HEK293 (cell line): ENCODE results near the gene PNKD.

ENCODE experiments used
- CTCF ChIA-PET: fragments of 350-600 bp; formaldehyde crosslinking; extraction: SDS; loops from one replicate; lab custom pipeline; 2021; ENCODE audit warnings: antibody characterized with exemption; lab: Yijun Ruan, JAX
- POLR2A ChIA-PET: fragments of 300-600 bp; formaldehyde crosslinking; extraction: SDS; loops from one replicate; lab custom pipeline; 2020; ENCODE audit warnings: antibody characterized with exemption, inconsistent platforms; lab: Yijun Ruan, JAX
- H3K27ac ChIP-seq: fragments of 200-500 bp; sonication (Bioruptor generic); 2 replicates; pipeline ENCODE4 v1.5.1; 2014; ENCODE audit warnings: low read depth, low read length, control low read depth, inconsistent platforms; ENCODE audit errors: extremely low read depth
- H3K36me3 ChIP-seq, 2 experiments: fragments of 200-500 bp in 1 of 2; sonication (Bioruptor generic) in 1 of 2; 1 replicate in 1 of 2; 2 replicates in 1 of 2; pipeline ENCODE4 v1.5.1; 2014 to 2017; ENCODE audit warnings: inconsistent platforms in 2 of 2, low read length in 2 of 2; ENCODE audit not compliant: control insufficient read depth in 2 of 2, insufficient read depth in 1 of 2
- H3K4me1 ChIP-seq: fragments of 200-500 bp; sonication (Bioruptor generic); 2 replicates; pipeline ENCODE4 v1.5.1; 2014; ENCODE audit warnings: mild to moderate bottlenecking, low read length, inconsistent platforms; ENCODE audit not compliant: control insufficient read depth, insufficient read depth
- H3K4me3 ChIP-seq: 2 replicates; pipeline ENCODE4 v1.5.1; 2011; ENCODE audit warnings: low read depth, mild to moderate bottlenecking, control low read depth, low read length, moderate library complexity
- H3K9me3 ChIP-seq: fragments of 200-500 bp; sonication (Bioruptor generic); 2 replicates; pipeline ENCODE4 v1.5.1; 2014; ENCODE audit warnings: low read depth, low read length, inconsistent platforms; ENCODE audit not compliant: control insufficient read depth, insufficient read depth
- BCL11A ChIP-seq: fragments of 450-650 bp; formaldehyde crosslinking; IDR thresholded peaks from 2 replicates; pipeline ENCODE4 v1.5.1; 2016; ENCODE audit warnings: low read depth, missing biosample characterization, missing genetic modification characterization
- IKZF3 ChIP-seq: fragments of 450-650 bp; IDR thresholded peaks from 2 replicates; pipeline ENCODE4 v1.5.0; 2018; ENCODE audit warnings: missing biosample characterization, mild to moderate bottlenecking, missing genetic modification characterization, moderate library complexity
- KLF8 ChIP-seq: fragments of 450-650 bp; formaldehyde crosslinking; IDR thresholded peaks from 2 replicates; pipeline ENCODE4 v1.5.1; 2016; ENCODE audit warnings: missing biosample characterization, missing genetic modification characterization
- KLF9 ChIP-seq: fragments of 450-650 bp; formaldehyde crosslinking; IDR thresholded peaks from 2 replicates; pipeline ENCODE4 v1.5.1; 2016; ENCODE audit warnings: missing biosample characterization, missing genetic modification characterization, low read depth
- REPIN1 ChIP-seq: fragments of 450-650 bp; formaldehyde crosslinking; IDR thresholded peaks from 2 replicates; pipeline ENCODE4 v1.5.1; 2017; ENCODE audit warnings: missing biosample characterization, missing genetic modification characterization, low read depth
- TRIM28 ChIP-seq: IDR thresholded peaks from 2 replicates; pipeline ENCODE4 v1.6.1; 2011; ENCODE audit warnings: low read length, control low read depth, borderline replicate concordance
- ZBTB1 ChIP-seq: fragments of 450-650 bp; formaldehyde crosslinking; IDR thresholded peaks from 2 replicates; pipeline ENCODE4 v1.5.1; 2016; ENCODE audit warnings: missing biosample characterization, missing genetic modification characterization
- ZBTB48 ChIP-seq: fragments of 450-650 bp; formaldehyde crosslinking; IDR thresholded peaks from 2 replicates; pipeline ENCODE4 v1.5.1; 2016; ENCODE audit warnings: missing biosample characterization, missing genetic modification characterization
- ZNF223 ChIP-seq: fragments of 450-650 bp; formaldehyde crosslinking; IDR thresholded peaks from 2 replicates; pipeline ENCODE4 v1.5.1; 2016; ENCODE audit warnings: missing biosample characterization, missing genetic modification characterization
- ZNF248 ChIP-seq: fragments of 450-650 bp; formaldehyde crosslinking; IDR thresholded peaks from 2 replicates; pipeline ENCODE4 v1.5.1; 2017; ENCODE audit warnings: missing biosample characterization, missing genetic modification characterization
- ZNF302 ChIP-seq: fragments of 450-650 bp; formaldehyde crosslinking; IDR thresholded peaks from 2 replicates; pipeline ENCODE4 v1.5.1; 2016; ENCODE audit warnings: missing biosample characterization, missing genetic modification characterization, low read depth
- ZNF335 ChIP-seq: fragments of 450-650 bp; formaldehyde crosslinking; conservative IDR thresholded peaks from 2 replicates; pipeline ENCODE4 v1.5.1; 2016; ENCODE audit warnings: missing biosample characterization, missing genetic modification characterization
- ZNF394 ChIP-seq: fragments of 450-650 bp; formaldehyde crosslinking; IDR thresholded peaks from 2 replicates; pipeline ENCODE4 v1.5.1; 2016; ENCODE audit warnings: missing biosample characterization, missing genetic modification characterization, mild to moderate bottlenecking, moderate library complexity, borderline replicate concordance
- ZNF416 ChIP-seq: fragments of 450-650 bp; formaldehyde crosslinking; IDR thresholded peaks from 2 replicates; pipeline ENCODE4 v1.5.1; 2016; ENCODE audit warnings: missing biosample characterization, missing genetic modification characterization
- ZNF555 ChIP-seq: fragments of 450-650 bp; formaldehyde crosslinking; conservative IDR thresholded peaks from 2 replicates; pipeline ENCODE4 v1.5.1; 2017; ENCODE audit warnings: missing biosample characterization, mild to moderate bottlenecking, missing genetic modification characterization, inconsistent platforms
- ZNF560 ChIP-seq: fragments of 450-650 bp; formaldehyde crosslinking; IDR thresholded peaks from 2 replicates; pipeline ENCODE4 v1.5.1; 2017; ENCODE audit warnings: missing biosample characterization, missing genetic modification characterization, borderline replicate concordance
- ZNF629 ChIP-seq: fragments of 450-650 bp; formaldehyde crosslinking; IDR thresholded peaks from 2 replicates; pipeline ENCODE4 v1.5.1; 2017; ENCODE audit warnings: missing biosample characterization, missing genetic modification characterization
- ZNF768 ChIP-seq: fragments of 450-650 bp; formaldehyde crosslinking; IDR thresholded peaks from 2 replicates; pipeline ENCODE4 v1.5.1; 2018; ENCODE audit warnings: missing biosample characterization, mild to moderate bottlenecking, missing genetic modification characterization
- TF ChIP-seq, protein P1 (sequence below): fragments of 450-650 bp; formaldehyde crosslinking; IDR thresholded peaks from 2 replicates; pipeline ENCODE4 v1.5.1; 2017; ENCODE audit warnings: missing biosample characterization, missing genetic modification characterization
- TF ChIP-seq, protein P2 (sequence below): fragments of 450-650 bp; formaldehyde crosslinking; IDR thresholded peaks from 2 replicates; pipeline ENCODE4 v1.5.1; 2016; ENCODE audit warnings: missing biosample characterization, missing genetic modification characterization
- TF ChIP-seq, protein P3 (sequence below): fragments of 450-650 bp; formaldehyde crosslinking; IDR thresholded peaks from 2 replicates; pipeline ENCODE4 v1.5.1; 2016; ENCODE audit warnings: missing biosample characterization, missing genetic modification characterization
- TF ChIP-seq, protein P4 (sequence below): fragments of 450-650 bp; formaldehyde crosslinking; IDR thresholded peaks from 2 replicates; pipeline ENCODE4 v1.5.1; 2017; ENCODE audit warnings: missing biosample characterization, missing genetic modification characterization
- TF ChIP-seq, protein P5 (sequence below): fragments of 450-650 bp; formaldehyde crosslinking; IDR thresholded peaks from 2 replicates; pipeline ENCODE4 v1.5.1; 2016; ENCODE audit warnings: missing biosample characterization, missing genetic modification characterization

Gene PNKD

DNA sequence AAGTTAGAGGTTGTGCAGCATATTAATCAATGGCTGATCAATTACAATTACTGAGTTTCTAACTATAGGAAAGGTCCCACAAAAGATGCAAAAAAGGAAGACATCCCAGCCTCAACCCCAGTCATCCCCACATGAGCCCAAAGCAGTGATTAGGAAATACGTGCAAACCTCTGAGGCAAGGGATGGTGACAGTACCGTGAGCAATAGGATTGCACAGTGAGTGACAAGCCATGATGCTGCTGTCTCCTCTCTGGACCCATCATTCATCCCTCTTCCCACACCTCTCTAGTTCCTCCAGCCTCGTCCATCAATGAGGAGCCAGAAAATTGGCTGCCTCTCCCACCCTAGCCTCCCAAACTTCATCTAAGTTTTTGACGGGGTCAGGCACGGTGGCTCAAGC is 107.7 kb downstream of the PNKD start:
- no peak overlapping the region for H3K4me3 ChIP-seq
- no peak overlapping the region for H3K27ac ChIP-seq
- no peaks in the 10 kb centered on the region for H3K4me1 ChIP-seq
- ChIA-PET CTCF (interaction anchor here (1.3 to 1.6 kb wide), 2 partner anchors 76 to 85 kb away, joined by 4 to 6 read pairs; no protein-coding TSS in a partner anchor), POLR2A (interaction anchor here (0.5 kb wide), 1 partner anchor 22 kb away, joined by 3 read pairs; the partner anchor contains the start of gene CTDSP1)
- no peaks in the 10 kb centered on the region for H3K9me3 ChIP-seq
- H3K36me3 ChIP-seq: no peaks in the 10 kb centered on the region; a peak in 1 of 3 replicates
- no peak for TF ChIP-seq ZNF302
- no peak for TF ChIP-seq ZNF335 (tag by site-specific recombination)
- no peak for TF ChIP-seq ZNF629 (tag by site-specific recombination)
- no peak for TF ChIP-seq ZNF248 (tag by site-specific recombination)
- TF ChIP-seq ZBTB48 (tag by site-specific recombination): no peak
- no peak for TF ChIP-seq ZNF555 (tag by site-specific recombination)
- no peak for TF ChIP-seq ZNF223 (tag by site-specific recombination)
- no peak for TF ChIP-seq ZBTB1 (tag by site-specific recombination)
- TF ChIP-seq KLF8 (tag by site-specific recombination): no peak
- no peak for TF ChIP-seq ZNF416 (tag by site-specific recombination)
- TF ChIP-seq, protein P1, sequence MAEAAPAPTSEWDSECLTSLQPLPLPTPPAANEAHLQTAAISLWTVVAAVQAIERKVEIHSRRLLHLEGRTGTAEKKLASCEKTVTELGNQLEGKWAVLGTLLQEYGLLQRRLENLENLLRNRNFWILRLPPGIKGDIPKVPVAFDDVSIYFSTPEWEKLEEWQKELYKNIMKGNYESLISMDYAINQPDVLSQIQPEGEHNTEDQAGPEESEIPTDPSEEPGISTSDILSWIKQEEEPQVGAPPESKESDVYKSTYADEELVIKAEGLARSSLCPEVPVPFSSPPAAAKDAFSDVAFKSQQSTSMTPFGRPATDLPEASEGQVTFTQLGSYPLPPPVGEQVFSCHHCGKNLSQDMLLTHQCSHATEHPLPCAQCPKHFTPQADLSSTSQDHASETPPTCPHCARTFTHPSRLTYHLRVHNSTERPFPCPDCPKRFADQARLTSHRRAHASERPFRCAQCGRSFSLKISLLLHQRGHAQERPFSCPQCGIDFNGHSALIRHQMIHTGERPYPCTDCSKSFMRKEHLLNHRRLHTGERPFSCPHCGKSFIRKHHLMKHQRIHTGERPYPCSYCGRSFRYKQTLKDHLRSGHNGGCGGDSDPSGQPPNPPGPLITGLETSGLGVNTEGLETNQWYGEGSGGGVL: no peak
- no peak for TF ChIP-seq REPIN1 (tag by site-specific recombination)
- TF ChIP-seq, protein P2, sequence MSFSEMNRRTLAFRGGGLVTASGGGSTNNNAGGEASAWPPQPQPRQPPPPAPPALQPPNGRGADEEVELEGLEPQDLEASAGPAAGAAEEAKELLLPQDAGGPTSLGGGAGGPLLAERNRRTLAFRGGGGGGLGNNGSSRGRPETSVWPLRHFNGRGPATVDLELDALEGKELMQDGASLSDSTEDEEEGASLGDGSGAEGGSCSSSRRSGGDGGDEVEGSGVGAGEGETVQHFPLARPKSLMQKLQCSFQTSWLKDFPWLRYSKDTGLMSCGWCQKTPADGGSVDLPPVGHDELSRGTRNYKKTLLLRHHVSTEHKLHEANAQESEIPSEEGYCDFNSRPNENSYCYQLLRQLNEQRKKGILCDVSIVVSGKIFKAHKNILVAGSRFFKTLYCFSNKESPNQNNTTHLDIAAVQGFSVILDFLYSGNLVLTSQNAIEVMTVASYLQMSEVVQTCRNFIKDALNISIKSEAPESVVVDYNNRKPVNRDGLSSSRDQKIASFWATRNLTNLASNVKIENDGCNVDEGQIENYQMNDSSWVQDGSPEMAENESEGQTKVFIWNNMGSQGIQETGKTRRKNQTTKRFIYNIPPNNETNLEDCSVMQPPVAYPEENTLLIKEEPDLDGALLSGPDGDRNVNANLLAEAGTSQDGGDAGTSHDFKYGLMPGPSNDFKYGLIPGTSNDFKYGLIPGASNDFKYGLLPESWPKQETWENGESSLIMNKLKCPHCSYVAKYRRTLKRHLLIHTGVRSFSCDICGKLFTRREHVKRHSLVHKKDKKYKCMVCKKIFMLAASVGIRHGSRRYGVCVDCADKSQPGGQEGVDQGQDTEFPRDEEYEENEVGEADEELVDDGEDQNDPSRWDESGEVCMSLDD (tag by site-specific recombination): no peak
- TF ChIP-seq TRIM28: no peak
- no peak for TF ChIP-seq ZNF768 (tag by site-specific recombination)
- no peak for TF ChIP-seq ZNF560 (tag by site-specific recombination)
- TF ChIP-seq, all 188 proteins: peak for 0

DNA sequence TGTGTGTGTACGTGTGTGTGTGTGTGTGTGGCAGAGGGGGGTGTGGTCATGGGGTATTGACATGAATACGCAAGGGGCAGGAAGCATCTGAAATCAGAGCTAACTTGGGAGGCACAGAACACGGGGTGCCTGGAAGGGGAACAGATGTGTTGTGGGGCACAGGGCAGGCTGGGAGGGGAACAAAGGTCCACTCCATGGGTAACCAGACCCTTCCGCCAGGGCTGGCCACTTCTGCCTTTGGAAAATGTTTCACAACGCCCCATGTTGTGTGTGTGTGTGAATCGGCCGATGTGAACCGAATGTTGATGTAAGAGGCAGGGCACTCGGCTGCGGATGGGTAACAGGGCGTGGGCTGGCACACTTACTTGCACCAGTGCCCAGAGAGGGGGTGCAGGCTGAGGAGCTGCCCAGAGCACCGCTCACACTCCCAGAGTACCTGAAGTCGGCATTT is 111.6 kb downstream of the PNKD start, which contains the start of gene SLC11A1:
TSS of gene SLC11A1 (plus strand) at position 358 of the 451 bp plus-strand sequence. CDS start 96 bp downstream, outside the sequence.
- Histone ChIP-seq H3K36me3 (no peaks in the 10 kb centered on the region; a peak in 1 of 3 replicates), H3K27ac (no peak within 1 kb of the TSS), H3K4me1 (no peaks in the 10 kb centered on the region), H3K4me3 (no peak within 1 kb of the TSS), H3K9me3 (no peaks in the 10 kb centered on the region)
- ChIA-PET POLR2A (no interaction called here), CTCF (no interaction called here)
- TF ChIP-seq IKZF3 (tag by site-specific recombination) (no peak), BCL11A (tag by site-specific recombination) (no peak), KLF9 (0 out of 2 replicates have a peak, but pooled peaks have one; percentile 57), ZNF394 (tag by site-specific recombination) (no peak)
- TF ChIP-seq, protein P3, sequence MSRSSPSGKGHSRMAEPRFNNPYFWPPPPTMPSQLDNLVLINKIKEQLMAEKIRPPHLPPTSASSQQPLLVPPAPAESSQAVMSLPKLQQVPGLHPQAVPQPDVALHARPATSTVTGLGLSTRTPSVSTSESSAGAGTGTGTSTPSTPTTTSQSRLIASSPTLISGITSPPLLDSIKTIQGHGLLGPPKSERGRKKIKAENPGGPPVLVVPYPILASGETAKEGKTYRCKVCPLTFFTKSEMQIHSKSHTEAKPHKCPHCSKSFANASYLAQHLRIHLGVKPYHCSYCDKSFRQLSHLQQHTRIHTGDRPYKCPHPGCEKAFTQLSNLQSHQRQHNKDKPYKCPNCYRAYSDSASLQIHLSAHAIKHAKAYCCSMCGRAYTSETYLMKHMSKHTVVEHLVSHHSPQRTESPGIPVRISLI (tag by site-specific recombination): no peak
- TF ChIP-seq, protein P4, sequence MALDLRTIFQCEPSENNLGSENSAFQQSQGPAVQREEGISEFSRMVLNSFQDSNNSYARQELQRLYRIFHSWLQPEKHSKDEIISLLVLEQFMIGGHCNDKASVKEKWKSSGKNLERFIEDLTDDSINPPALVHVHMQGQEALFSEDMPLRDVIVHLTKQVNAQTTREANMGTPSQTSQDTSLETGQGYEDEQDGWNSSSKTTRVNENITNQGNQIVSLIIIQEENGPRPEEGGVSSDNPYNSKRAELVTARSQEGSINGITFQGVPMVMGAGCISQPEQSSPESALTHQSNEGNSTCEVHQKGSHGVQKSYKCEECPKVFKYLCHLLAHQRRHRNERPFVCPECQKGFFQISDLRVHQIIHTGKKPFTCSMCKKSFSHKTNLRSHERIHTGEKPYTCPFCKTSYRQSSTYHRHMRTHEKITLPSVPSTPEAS (tag by site-specific recombination): 0 out of 2 replicates have a peak, but pooled peaks have one; percentile 37
- TF ChIP-seq, protein P5, sequence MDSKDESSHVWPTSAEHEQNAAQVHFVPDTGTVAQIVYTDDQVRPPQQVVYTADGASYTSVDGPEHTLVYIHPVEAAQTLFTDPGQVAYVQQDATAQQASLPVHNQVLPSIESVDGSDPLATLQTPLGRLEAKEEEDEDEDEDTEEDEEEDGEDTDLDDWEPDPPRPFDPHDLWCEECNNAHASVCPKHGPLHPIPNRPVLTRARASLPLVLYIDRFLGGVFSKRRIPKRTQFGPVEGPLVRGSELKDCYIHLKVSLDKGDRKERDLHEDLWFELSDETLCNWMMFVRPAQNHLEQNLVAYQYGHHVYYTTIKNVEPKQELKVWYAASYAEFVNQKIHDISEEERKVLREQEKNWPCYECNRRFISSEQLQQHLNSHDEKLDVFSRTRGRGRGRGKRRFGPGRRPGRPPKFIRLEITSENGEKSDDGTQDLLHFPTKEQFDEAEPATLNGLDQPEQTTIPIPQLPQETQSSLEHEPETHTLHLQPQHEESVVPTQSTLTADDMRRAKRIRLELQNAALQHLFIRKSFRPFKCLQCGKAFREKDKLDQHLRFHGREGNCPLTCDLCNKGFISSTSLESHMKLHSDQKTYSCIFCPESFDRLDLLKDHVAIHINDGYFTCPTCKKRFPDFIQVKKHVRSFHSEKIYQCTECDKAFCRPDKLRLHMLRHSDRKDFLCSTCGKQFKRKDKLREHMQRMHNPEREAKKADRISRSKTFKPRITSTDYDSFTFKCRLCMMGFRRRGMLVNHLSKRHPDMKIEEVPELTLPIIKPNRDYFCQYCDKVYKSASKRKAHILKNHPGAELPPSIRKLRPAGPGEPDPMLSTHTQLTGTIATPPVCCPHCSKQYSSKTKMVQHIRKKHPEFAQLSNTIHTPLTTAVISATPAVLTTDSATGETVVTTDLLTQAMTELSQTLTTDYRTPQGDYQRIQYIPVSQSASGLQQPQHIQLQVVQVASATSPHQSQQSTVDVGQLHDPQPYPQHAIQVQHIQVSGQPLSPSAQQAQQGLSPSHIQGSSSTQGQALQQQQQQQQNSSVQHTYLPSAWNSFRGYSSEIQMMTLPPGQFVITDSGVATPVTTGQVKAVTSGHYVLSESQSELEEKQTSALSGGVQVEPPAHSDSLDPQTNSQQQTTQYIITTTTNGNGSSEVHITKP (tag by site-specific recombination): no peak
